GM23338 (cell line): ENCODE data around the gene SORBS1.

Experiments
- CREB1 ChIP-seq: fragments of 250-450 bp; sonication (Bioruptor Pico); IDR thresholded peaks from 2 replicates; pipeline ENCODE4 v1.5.0; 2020; ENCODE audit warnings: low read depth, mild to moderate bottlenecking, moderate library complexity
- CTCF ChIP-seq, 2 experiments: fragments of 200-600 bp in 1 of 2; sonication (generic) in 1 of 2; conservative IDR thresholded peaks; 2 replicates each; pipeline versions ENCODE4 v1.5.1 to v1.6.1; 2016 to 2017; ENCODE audit warnings: antibody characterized with exemption in 2 of 2, low read depth in 2 of 2, mild to moderate bottlenecking in 2 of 2, moderate library complexity in 1 of 2
- ETS1 ChIP-seq: IDR thresholded peaks from 2 replicates; pipeline ENCODE4 v1.6.1; 2016; ENCODE audit warnings: antibody characterized with exemption
- EZH2 ChIP-seq: fragments of 200-600 bp; sonication (generic); IDR thresholded peaks from one replicate; pipeline ENCODE4 v1.8.0; 2017; ENCODE audit warnings: antibody characterized with exemption, mild to moderate bottlenecking, low read depth; ENCODE audit not compliant: unreplicated experiment
- EZH2phosphoT487 ChIP-seq: fragments of 200-600 bp; sonication (generic); IDR thresholded peaks from one replicate; pipeline ENCODE4 v1.8.1; 2018; ENCODE audit warnings: antibody characterized with exemption; ENCODE audit not compliant: unreplicated experiment
- JUNB ChIP-seq: IDR thresholded peaks from one replicate; pipeline ENCODE4 v1.6.1; 2016; ENCODE audit warnings: antibody characterized with exemption; ENCODE audit not compliant: unreplicated experiment
- POLR2AphosphoS5 ChIP-seq: IDR thresholded peaks from 2 replicates; pipeline ENCODE4 v1.6.1; 2016; ENCODE audit warnings: antibody characterized with exemption, low read depth
- REST ChIP-seq: IDR thresholded peaks from one replicate; pipeline ENCODE4 v1.6.1; 2018; ENCODE audit warnings: antibody characterized with exemption; ENCODE audit not compliant: unreplicated experiment

GRCh38 chr10:95328013-95328412 lies 233.2 kb downstream of the SORBS1 start:
- no peak for TF ChIP-seq CTCF (conservative IDR thresholded peaks at IDR 0.05; ENCODE audit: low read depth in 2 of 2)
- TF ChIP-seq CREB1 (CRISPR knock-in tag): no peak
- TF ChIP-seq REST: no peak
- no peak for TF ChIP-seq ETS1
- no peak for TF ChIP-seq POLR2AphosphoS5
- no peak for TF ChIP-seq EZH2
- no peak for TF ChIP-seq EZH2phosphoT487
- TF ChIP-seq JUNB: no peak
